ENCODE data around the gene LRPAP1. TPM values are rescaled to one million over a fixed set of nuclear protein-coding genes. Genes with fewer than 3 reads are reported as not detected.

The LRPAP1 gene
- total and polyA plus RNA-seq, 2 experiments from 2014 or later = 231 to 296 TPM

DNA sequence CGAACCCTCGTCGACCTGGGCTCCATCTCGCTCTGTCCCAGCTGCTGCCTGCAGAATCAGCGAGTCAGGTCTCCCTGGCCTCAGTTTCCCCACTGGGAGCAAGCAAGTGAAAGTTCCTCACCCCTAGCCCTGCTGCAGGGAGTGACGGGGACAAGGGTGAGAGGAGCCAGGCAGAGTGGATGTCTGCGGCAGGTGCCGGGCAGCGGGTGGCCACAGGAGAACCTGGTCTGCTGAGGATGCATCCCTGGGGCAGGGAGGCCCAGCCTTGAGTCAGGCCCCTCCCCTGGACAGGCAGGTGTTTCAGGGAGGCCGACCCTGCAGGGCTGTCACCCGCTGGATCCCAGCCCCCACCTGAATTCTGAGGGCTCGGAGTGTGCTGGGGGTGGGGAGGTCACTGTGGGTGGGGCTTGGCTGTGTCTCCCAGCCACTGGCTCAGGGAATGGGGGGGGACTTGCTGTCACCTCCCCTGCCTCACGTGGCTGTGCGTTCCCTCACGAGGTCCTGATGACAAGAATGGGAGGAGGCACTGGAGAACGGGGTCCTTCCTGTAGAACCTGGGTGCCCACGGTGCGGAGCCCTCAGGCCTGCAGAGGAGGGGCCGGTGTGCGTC is 33.2 kb downstream of the LRPAP1 start:
- peaks cover 5% of the 10 kb centered on the region for H3K4me1 ChIP-seq (ENCODE audit: low read depth)
- TF ChIP-seq, protein P1, sequence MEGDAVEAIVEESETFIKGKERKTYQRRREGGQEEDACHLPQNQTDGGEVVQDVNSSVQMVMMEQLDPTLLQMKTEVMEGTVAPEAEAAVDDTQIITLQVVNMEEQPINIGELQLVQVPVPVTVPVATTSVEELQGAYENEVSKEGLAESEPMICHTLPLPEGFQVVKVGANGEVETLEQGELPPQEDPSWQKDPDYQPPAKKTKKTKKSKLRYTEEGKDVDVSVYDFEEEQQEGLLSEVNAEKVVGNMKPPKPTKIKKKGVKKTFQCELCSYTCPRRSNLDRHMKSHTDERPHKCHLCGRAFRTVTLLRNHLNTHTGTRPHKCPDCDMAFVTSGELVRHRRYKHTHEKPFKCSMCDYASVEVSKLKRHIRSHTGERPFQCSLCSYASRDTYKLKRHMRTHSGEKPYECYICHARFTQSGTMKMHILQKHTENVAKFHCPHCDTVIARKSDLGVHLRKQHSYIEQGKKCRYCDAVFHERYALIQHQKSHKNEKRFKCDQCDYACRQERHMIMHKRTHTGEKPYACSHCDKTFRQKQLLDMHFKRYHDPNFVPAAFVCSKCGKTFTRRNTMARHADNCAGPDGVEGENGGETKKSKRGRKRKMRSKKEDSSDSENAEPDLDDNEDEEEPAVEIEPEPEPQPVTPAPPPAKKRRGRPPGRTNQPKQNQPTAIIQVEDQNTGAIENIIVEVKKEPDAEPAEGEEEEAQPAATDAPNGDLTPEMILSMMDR (IDR thresholded peaks at IDR 0.05; ENCODE audit: low read depth, low read length) = no peak
- H3K36me3 ChIP-seq = peaks cover 6% of the 10 kb centered on the region
- no peak overlapping the region for H3K4me3 ChIP-seq
- no peaks in the 10 kb centered on the region for H3K9me3 ChIP-seq (ENCODE audit: low read depth)
- no peak for DNase-seq (ENCODE audit: low read depth in 1 of 2, low spot score in 1 of 2)
- H3K27ac ChIP-seq = no peak overlapping the region
- H3K27me3 ChIP-seq = no peaks in the 10 kb centered on the region

GRCh38 chr4:3498407-3498806 is 33.8 kb downstream of the LRPAP1 start:
- DNase-seq (ENCODE audit: low read depth in 1 of 2, low spot score in 1 of 2) = no peak

GRCh38 chr4:3497523-3498389 is 34.5 kb downstream of the LRPAP1 start:
- no peak for DNase-seq (ENCODE audit: low read depth in 1 of 2, low spot score in 1 of 2)
- Histone ChIP-seq H3K9me3 (ENCODE audit: low read depth) (no peaks in the 10 kb centered on the region), H3K27ac (no peak overlapping the region), H3K27me3 (no peaks in the 10 kb centered on the region), H3K4me1 (ENCODE audit: low read depth) (peaks cover 7% of the 10 kb centered on the region), H3K4me3 (no peak overlapping the region), H3K36me3 (peaks cover 3% of the 10 kb centered on the region)
- TF ChIP-seq, protein P1 (IDR thresholded peaks at IDR 0.05; ENCODE audit: low read depth, low read length) = no peak

More at GRCh38 chr4:3498407-3498806, 33.8 kb downstream of the LRPAP1 start:
- Histone ChIP-seq H3K27ac (no peak overlapping the region), H3K36me3 (peaks cover 6% of the 10 kb centered on the region), H3K9me3 (ENCODE audit: low read depth) (no peaks in the 10 kb centered on the region), H3K4me1 (ENCODE audit: low read depth) (peaks cover 7% of the 10 kb centered on the region), H3K4me3 (no peak overlapping the region), H3K27me3 (no peaks in the 10 kb centered on the region)
- TF ChIP-seq, protein P1 (IDR thresholded peaks at IDR 0.05; ENCODE audit: low read depth, low read length) = no peak

GRCh38 chr4:3497095-3497494 is 35.1 kb downstream of the LRPAP1 start:
- peaks cover 7% of the 10 kb centered on the region for H3K4me1 ChIP-seq (ENCODE audit: low read depth)
- H3K27me3 ChIP-seq = peaks cover 2% of the 10 kb centered on the region
- no peak for DNase-seq (ENCODE audit: low read depth in 1 of 2, low spot score in 1 of 2)
- TF ChIP-seq, protein P1 (IDR thresholded peaks at IDR 0.05; ENCODE audit: low read depth, low read length) = no peak
- H3K9me3 ChIP-seq (ENCODE audit: low read depth) = no peaks in the 10 kb centered on the region
- H3K36me3 ChIP-seq = no peaks in the 10 kb centered on the region
- H3K4me3 ChIP-seq = no peak overlapping the region
- no peak overlapping the region for H3K27ac ChIP-seq

- no peaks in the 10 kb centered on the region for H3K9me3 ChIP-seq (ENCODE audit: low read depth)
- H3K27ac ChIP-seq = no peak overlapping the region
- TF ChIP-seq, protein P1 (IDR thresholded peaks at IDR 0.05; ENCODE audit: low read depth, low read length) = no peak
- no peak overlapping the region for H3K4me3 ChIP-seq
- peaks cover 7% of the 10 kb centered on the region for H3K4me1 ChIP-seq (ENCODE audit: low read depth)
- peaks cover 7% of the 10 kb centered on the region for H3K27me3 ChIP-seq
- no peak for DNase-seq (ENCODE audit: low read depth in 1 of 2, low spot score in 1 of 2)
- no peaks in the 10 kb centered on the region for H3K36me3 ChIP-seq
Observed at GRCh38 chr4:3496021-3496420, 36.2 kb downstream of the LRPAP1 start.
